Loucy (cell line): ENCODE measurements around the gene DIPK1B.

Experiments used
- H2AFZ ChIP-seq: fragments of 200-600 bp; sonication (generic); 2 replicates; pipeline ENCODE4 v1.6.0; 2016; ENCODE audit warnings: antibody characterized with exemption, mild to moderate bottlenecking, low read length, moderate library complexity
- H3F3A ChIP-seq: fragments of 200-600 bp; 2 replicates; pipeline ENCODE4 v1.6.0; 2016; ENCODE audit warnings: antibody characterized with exemption, low read depth, mild to moderate bottlenecking
- H3K27me3 ChIP-seq: fragments of 200-600 bp; sonication (generic); 2 replicates; pipeline ENCODE4 v1.6.1; 2014; ENCODE audit warnings: low read length, mild to moderate bottlenecking; ENCODE audit not compliant: insufficient read depth, poor library complexity, severe bottlenecking
- H3K36me3 ChIP-seq: fragments of 200-600 bp; sonication (generic); 2 replicates; pipeline ENCODE4 v1.6.1; 2016; ENCODE audit warnings: low read length; ENCODE audit not compliant: insufficient read depth
- H3K4me1 ChIP-seq: fragments of 200-600 bp; sonication (generic); 2 replicates; pipeline ENCODE4 v1.5.1; 2014; ENCODE audit warnings: low read length, mild to moderate bottlenecking; ENCODE audit not compliant: insufficient read depth, poor library complexity, severe bottlenecking
- H3K4me2 ChIP-seq: fragments of 200-600 bp; sonication (generic); 2 replicates; pipeline ENCODE4 v1.6.0; 2014; ENCODE audit warnings: antibody characterized with exemption, low read length, low read depth, mild to moderate bottlenecking; ENCODE audit not compliant: poor library complexity, severe bottlenecking
- H3K4me3 ChIP-seq: fragments of 200-600 bp; sonication (generic); 2 replicates; pipeline ENCODE4 v1.5.1; 2014; ENCODE audit warnings: low read length, mild to moderate bottlenecking, mixed read lengths; ENCODE audit not compliant: poor library complexity, severe bottlenecking
- H3K79me2 ChIP-seq: fragments of 200-600 bp; sonication (generic); 2 replicates; pipeline ENCODE4 v1.6.1; 2014; ENCODE audit warnings: low read length; ENCODE audit not compliant: insufficient read depth
- H3K9ac ChIP-seq: fragments of 200-600 bp; sonication (generic); 2 replicates; pipeline ENCODE4 v1.6.0; 2014; ENCODE audit warnings: mild to moderate bottlenecking, low read depth, low read length, moderate library complexity; ENCODE audit not compliant: poor library complexity, severe bottlenecking
- H3K9me2 ChIP-seq: fragments of 200-600 bp; sonication (generic); replicated peaks from 2 replicates; pipeline ENCODE4 v1.6.1; 2016; ENCODE audit warnings: low read depth, low read length, mixed read lengths
- H3K9me3 ChIP-seq: fragments of 200-600 bp; sonication (generic); 2 replicates; pipeline ENCODE4 v1.6.1; 2014; ENCODE audit warnings: mild to moderate bottlenecking, antibody characterized with exemption, low read length, low read depth; ENCODE audit not compliant: insufficient read depth
- H4K20me1 ChIP-seq: fragments of 200-600 bp; sonication (generic); 2 replicates; pipeline ENCODE4 v1.6.0; 2014; ENCODE audit warnings: antibody characterized with exemption, low read length, mild to moderate bottlenecking; ENCODE audit not compliant: insufficient read depth, poor library complexity, severe bottlenecking
- EZH2phosphoT487 ChIP-seq: fragments of 200-600 bp; IDR thresholded peaks from 2 replicates; pipeline ENCODE4 v1.6.1; 2018; ENCODE audit warnings: antibody characterized with exemption, mild to moderate bottlenecking, moderate library complexity, borderline replicate concordance
- TF ChIP-seq, protein P1 (sequence below): fragments of 200-600 bp; sonication (generic); conservative IDR thresholded peaks from 2 replicates; pipeline ENCODE4 v1.5.1; 2014; ENCODE audit warnings: mild to moderate bottlenecking, antibody characterized with exemption, low read length

The DIPK1B gene

DNA sequence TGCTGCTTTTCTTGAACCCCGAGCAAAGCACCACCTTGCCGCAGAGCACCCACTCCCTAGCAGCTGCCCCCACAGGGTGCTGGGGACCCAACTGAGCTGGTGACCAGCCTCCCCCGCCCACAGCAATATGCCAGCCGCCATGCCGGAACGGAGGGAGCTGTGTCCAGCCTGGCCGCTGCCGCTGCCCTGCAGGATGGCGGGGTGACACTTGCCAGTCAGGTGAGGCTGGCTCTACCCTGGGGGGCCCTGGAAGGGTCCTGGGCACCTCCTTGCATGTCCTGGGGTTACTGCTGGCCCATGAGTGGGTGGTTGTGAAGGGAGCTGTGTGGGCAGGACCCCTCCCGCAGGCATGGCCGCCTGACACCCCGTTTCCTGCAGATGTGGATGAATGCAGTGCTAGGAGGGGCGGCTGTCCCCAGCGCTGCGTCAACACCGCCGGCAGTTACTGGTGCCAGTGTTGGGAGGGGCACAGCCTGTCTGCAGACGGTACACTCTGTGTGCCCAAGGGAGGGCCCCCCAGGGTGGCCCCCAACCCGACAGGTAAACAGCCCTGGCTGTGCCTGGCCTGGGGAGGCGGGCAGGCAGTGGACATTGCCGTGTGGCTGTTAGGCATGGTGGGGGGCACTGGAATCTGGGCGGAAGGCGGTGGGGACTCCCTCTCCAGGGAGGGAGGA is 42.4 kb upstream of the DIPK1B start:
- H4K20me1 ChIP-seq: no peaks in the 10 kb centered on the region
- H3K4me3 ChIP-seq: no peak overlapping the region
- H3K4me2 ChIP-seq: no peak overlapping the region
- H3K79me2 ChIP-seq: no peaks in the 10 kb centered on the region
- no peaks in the 10 kb centered on the region for H3F3A ChIP-seq
- peaks cover 10% of the 10 kb centered on the region; the same call in 1 of the 2 replicates for H3K36me3 ChIP-seq
- H3K27me3 ChIP-seq: no peaks in the 10 kb centered on the region
- H2AFZ ChIP-seq: no peak overlapping the region
- TF ChIP-seq, protein P1, sequence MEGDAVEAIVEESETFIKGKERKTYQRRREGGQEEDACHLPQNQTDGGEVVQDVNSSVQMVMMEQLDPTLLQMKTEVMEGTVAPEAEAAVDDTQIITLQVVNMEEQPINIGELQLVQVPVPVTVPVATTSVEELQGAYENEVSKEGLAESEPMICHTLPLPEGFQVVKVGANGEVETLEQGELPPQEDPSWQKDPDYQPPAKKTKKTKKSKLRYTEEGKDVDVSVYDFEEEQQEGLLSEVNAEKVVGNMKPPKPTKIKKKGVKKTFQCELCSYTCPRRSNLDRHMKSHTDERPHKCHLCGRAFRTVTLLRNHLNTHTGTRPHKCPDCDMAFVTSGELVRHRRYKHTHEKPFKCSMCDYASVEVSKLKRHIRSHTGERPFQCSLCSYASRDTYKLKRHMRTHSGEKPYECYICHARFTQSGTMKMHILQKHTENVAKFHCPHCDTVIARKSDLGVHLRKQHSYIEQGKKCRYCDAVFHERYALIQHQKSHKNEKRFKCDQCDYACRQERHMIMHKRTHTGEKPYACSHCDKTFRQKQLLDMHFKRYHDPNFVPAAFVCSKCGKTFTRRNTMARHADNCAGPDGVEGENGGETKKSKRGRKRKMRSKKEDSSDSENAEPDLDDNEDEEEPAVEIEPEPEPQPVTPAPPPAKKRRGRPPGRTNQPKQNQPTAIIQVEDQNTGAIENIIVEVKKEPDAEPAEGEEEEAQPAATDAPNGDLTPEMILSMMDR: no peak
- TF ChIP-seq EZH2phosphoT487: no peak
- H3K9me3 ChIP-seq: no peaks in the 10 kb centered on the region
- H3K9me2 ChIP-seq: no peaks in the 10 kb centered on the region
- no peak overlapping the region for H3K9ac ChIP-seq
- no peaks in the 10 kb centered on the region for H3K4me1 ChIP-seq

DNA sequence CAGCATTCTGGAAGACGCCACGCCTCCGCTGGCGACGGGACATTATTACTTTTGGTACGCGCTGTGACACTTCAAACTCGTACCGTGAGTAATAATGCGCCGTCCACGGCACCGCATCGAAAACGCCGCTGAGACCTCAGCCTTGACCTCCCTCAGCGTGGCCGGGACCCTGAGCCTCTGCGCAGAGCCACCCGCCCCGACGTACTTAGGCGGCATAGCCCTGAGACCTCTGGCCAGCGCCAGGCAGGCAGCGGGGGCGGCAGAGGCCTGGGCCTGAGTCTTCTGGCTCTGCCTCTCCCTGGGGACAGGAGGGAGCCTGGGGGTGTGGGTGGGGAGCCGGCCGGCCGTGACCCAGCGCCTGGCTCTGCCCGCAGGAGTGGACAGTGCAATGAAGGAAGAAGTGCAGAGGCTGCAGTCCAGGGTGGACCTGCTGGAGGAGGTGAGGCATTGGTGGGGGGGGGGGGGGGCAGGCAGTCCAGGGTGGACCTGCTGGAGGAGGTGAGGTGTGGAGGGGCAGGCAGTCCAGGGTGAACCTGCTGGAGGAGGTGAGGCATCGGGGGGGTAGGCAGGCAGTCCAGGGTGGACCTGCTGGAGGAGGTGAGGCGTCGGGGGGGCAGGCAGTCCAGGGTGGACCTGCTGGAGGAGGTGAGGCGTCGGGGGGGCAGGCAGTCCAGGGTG is 41.7 kb upstream of the DIPK1B start:
- H3K4me1 ChIP-seq: no peaks in the 10 kb centered on the region

DNA sequence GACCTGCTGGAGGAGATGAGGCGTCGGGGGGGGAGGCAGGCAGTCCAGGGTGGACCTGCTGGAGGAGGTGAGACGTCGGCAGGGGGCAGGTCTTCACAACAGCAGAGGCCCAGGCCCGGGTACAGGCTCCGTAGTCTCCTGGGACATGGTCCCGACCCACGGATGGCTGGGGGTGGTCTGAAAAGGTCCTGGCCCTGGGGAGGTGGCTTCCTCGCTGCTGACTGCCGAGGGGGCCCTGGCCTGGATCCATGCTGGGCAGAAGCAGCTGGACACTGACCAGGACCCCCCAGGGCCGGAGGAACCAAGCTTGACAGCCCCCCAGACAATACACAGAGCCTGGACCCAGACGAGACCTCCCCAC is 41.1 kb upstream of the DIPK1B start:
- H3K4me1 ChIP-seq: no peaks in the 10 kb centered on the region

More for the DNA sequence above, 41.7 kb upstream of the DIPK1B start:
- no peaks in the 10 kb centered on the region for H4K20me1 ChIP-seq
- no peaks in the 10 kb centered on the region for H3K9me2 ChIP-seq
- TF ChIP-seq EZH2phosphoT487: no peak
- TF ChIP-seq, protein P1: no peak
- H2AFZ ChIP-seq: no peak overlapping the region
- no peak overlapping the region for H3K4me2 ChIP-seq
- no peaks in the 10 kb centered on the region for H3K79me2 ChIP-seq
- no peak overlapping the region for H3K9ac ChIP-seq
- H3K36me3 ChIP-seq: peaks cover 10% of the 10 kb centered on the region; the same call in 1 of the 2 replicates
- H3F3A ChIP-seq: no peaks in the 10 kb centered on the region
- no peaks in the 10 kb centered on the region for H3K9me3 ChIP-seq
- H3K4me3 ChIP-seq: no peak overlapping the region
- no peaks in the 10 kb centered on the region for H3K27me3 ChIP-seq

More for the DNA sequence above, 41.1 kb upstream of the DIPK1B start:
- Histone ChIP-seq H3K79me2 (no peaks in the 10 kb centered on the region), H3K4me2 (no peak overlapping the region), H3K9me2 (no peaks in the 10 kb centered on the region), H3K9me3 (no peaks in the 10 kb centered on the region), H4K20me1 (no peaks in the 10 kb centered on the region), H3K4me3 (no peak overlapping the region), H3K9ac (no peak overlapping the region), H3F3A (no peaks in the 10 kb centered on the region), H3K27me3 (no peaks in the 10 kb centered on the region), H3K36me3 (peaks cover 10% of the 10 kb centered on the region; the same call in 1 of the 2 replicates), H2AFZ (no peak overlapping the region)
- TF ChIP-seq, protein P1: no peak
- no peak for TF ChIP-seq EZH2phosphoT487
